Measurements from ENCODE around the gene CXCR3.

Gene CXCR3

DNA sequence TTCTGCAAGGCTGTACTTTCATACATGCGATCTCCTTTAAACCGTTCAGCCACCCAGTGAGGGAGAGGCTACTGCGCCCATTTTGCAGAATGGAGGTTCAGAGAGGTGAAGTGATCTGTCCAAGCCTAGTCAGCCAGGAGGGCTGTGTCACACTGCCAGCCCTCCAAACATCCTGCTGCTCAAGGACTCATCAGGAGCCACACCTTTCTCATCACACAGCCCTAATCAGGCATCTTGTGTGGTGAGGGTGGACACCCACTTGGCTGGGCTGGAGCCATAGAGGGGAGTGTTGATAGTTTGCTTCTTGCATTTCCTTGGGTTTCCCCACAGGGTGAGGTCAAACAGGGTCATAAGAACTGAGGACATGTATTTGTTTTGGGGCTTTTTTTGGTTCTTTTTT is 5.4 kb upstream of the CXCR3 start:
- DNase-seq (ENCODE audit: low read depth in 1 of 2, low spot score in 1 of 2), result no peak
- no peak overlapping the region; the same call in 1 of the 2 replicates for H3K27ac ChIP-seq (replicated peaks)
- no peaks in the 10 kb centered on the region for H3K27me3 ChIP-seq (ENCODE audit: insufficient read depth, poor library complexity, severe bottlenecking)
- TF ChIP-seq, protein P1, sequence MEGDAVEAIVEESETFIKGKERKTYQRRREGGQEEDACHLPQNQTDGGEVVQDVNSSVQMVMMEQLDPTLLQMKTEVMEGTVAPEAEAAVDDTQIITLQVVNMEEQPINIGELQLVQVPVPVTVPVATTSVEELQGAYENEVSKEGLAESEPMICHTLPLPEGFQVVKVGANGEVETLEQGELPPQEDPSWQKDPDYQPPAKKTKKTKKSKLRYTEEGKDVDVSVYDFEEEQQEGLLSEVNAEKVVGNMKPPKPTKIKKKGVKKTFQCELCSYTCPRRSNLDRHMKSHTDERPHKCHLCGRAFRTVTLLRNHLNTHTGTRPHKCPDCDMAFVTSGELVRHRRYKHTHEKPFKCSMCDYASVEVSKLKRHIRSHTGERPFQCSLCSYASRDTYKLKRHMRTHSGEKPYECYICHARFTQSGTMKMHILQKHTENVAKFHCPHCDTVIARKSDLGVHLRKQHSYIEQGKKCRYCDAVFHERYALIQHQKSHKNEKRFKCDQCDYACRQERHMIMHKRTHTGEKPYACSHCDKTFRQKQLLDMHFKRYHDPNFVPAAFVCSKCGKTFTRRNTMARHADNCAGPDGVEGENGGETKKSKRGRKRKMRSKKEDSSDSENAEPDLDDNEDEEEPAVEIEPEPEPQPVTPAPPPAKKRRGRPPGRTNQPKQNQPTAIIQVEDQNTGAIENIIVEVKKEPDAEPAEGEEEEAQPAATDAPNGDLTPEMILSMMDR (IDR thresholded peaks at IDR 0.05; ENCODE audit: insufficient read depth, low read length), result no peak
- TF ChIP-seq SPI1 (IDR thresholded peaks at IDR 0.05; ENCODE audit: borderline replicate concordance, low read depth), result no peak
- TF ChIP-seq, protein P2, sequence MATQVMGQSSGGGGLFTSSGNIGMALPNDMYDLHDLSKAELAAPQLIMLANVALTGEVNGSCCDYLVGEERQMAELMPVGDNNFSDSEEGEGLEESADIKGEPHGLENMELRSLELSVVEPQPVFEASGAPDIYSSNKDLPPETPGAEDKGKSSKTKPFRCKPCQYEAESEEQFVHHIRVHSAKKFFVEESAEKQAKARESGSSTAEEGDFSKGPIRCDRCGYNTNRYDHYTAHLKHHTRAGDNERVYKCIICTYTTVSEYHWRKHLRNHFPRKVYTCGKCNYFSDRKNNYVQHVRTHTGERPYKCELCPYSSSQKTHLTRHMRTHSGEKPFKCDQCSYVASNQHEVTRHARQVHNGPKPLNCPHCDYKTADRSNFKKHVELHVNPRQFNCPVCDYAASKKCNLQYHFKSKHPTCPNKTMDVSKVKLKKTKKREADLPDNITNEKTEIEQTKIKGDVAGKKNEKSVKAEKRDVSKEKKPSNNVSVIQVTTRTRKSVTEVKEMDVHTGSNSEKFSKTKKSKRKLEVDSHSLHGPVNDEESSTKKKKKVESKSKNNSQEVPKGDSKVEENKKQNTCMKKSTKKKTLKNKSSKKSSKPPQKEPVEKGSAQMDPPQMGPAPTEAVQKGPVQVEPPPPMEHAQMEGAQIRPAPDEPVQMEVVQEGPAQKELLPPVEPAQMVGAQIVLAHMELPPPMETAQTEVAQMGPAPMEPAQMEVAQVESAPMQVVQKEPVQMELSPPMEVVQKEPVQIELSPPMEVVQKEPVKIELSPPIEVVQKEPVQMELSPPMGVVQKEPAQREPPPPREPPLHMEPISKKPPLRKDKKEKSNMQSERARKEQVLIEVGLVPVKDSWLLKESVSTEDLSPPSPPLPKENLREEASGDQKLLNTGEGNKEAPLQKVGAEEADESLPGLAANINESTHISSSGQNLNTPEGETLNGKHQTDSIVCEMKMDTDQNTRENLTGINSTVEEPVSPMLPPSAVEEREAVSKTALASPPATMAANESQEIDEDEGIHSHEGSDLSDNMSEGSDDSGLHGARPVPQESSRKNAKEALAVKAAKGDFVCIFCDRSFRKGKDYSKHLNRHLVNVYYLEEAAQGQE (IDR thresholded peaks at IDR 0.05; ENCODE audit: insufficient replicate concordance, low read depth), result no peak
- TF ChIP-seq POLR2AphosphoS5 (IDR thresholded peaks at IDR 0.05; ENCODE audit: low read depth), result no peak
- TF ChIP-seq GABPA (IDR thresholded peaks at IDR 0.05; ENCODE audit: low read depth), result no peak
- no peak overlapping the region for H3K4me3 ChIP-seq (replicated peaks; ENCODE audit: insufficient read depth, low read length)

DNA sequence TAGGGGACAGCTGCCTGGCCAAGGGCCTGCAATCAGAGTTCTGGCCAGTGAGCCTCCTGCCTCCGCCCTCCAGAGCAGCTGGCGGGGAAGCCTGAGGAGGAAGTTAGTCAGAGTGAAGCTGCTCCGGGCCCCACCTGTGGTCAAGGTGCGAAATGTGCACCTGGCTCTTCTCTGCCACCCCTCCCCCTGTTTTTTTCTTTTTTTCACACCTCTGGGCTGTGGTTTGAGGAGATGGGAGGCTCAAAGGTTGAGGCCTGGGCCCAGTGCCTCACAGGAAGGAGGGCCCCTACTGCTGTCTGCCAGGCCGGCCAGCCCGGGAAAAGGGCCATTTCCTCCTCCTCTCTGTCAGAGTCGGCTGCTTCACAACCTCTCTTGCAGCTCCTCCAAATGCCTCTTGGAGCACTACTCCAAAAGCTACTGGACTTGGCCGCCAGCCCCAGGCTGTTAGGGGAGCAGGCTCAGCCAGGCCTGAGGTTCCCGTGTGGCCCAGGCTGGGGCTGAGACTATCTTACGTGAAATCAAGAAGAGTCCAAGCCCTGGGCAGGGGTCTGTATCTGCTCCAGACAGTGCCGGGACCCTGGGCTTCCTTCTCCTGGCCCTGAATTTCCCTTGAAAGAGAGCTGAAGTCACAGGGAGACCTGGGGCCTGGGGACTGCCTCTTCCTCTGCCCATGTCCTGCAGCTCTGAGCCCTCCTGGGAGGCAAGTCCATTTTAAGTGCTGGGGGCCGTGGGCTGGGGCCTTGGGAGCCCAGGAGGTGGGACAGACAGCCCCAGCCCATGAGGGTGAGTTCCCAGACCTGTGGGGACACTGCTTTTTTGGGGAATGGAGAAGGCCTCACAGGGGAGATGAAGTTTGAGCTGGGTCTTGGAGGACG is 4.5 kb upstream of the CXCR3 start:
- no peaks in the 10 kb centered on the region for H3K27me3 ChIP-seq (ENCODE audit: insufficient read depth, poor library complexity, severe bottlenecking)
- DNase-seq (ENCODE audit: low read depth in 1 of 2, low spot score in 1 of 2), result peak in 1 of 2 experiments; percentile 66
- peak overlapping the region; percentile 57 for H3K27ac ChIP-seq (replicated peaks)
- TF ChIP-seq, protein P2 (IDR thresholded peaks at IDR 0.05; ENCODE audit: insufficient replicate concordance, low read depth), result no peak
- TF ChIP-seq POLR2AphosphoS5 (IDR thresholded peaks at IDR 0.05; ENCODE audit: low read depth) (no peak), SPI1 (IDR thresholded peaks at IDR 0.05; ENCODE audit: borderline replicate concordance, low read depth) (no peak), GABPA (IDR thresholded peaks at IDR 0.05; ENCODE audit: low read depth) (no peak)
- TF ChIP-seq, protein P1 (IDR thresholded peaks at IDR 0.05; ENCODE audit: insufficient read depth, low read length), result no peak
- H3K4me3 ChIP-seq (replicated peaks; ENCODE audit: insufficient read depth, low read length), result no peak overlapping the region

DNA sequence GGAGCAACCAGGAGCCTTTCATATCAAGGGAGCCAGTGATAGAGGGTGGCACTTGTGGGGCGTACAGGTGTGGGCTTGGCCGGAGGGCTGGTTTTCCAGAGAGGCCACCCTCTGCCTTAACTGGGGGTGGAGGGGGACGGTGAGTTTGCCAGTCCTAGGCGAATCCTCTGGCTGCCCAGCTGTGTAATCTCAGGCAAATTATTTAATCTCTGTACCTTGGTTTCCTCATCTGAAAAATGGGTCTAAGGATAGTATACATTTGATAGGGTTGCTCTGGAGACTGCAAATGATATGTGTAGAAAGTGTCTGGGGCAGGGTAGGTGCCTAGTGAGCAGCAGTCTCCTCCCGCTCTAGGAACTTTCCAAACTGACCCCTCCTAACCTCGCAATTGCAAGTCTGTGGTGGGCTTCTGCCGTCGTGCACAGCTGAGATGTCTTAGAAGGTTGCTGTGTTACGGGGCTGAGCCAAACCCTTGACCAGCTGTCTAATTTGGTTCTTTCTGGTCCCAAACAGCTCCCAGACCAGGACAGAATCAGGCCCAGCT is 3.8 kb upstream of the CXCR3 start:
- Histone ChIP-seq H3K4me3 (replicated peaks; ENCODE audit: insufficient read depth, low read length) (no peak overlapping the region), H3K27ac (replicated peaks) (no peak overlapping the region), H3K27me3 (ENCODE audit: insufficient read depth, poor library complexity, severe bottlenecking) (no peaks in the 10 kb centered on the region)
- DNase-seq (ENCODE audit: low read depth in 1 of 2, low spot score in 1 of 2), result no peak
- TF ChIP-seq SPI1 (IDR thresholded peaks at IDR 0.05; ENCODE audit: borderline replicate concordance, low read depth) (no peak), GABPA (IDR thresholded peaks at IDR 0.05; ENCODE audit: low read depth) (no peak), POLR2AphosphoS5 (IDR thresholded peaks at IDR 0.05; ENCODE audit: low read depth) (no peak)
- TF ChIP-seq, protein P2 (IDR thresholded peaks at IDR 0.05; ENCODE audit: insufficient replicate concordance, low read depth), result no peak
- TF ChIP-seq, protein P1 (IDR thresholded peaks at IDR 0.05; ENCODE audit: insufficient read depth, low read length), result no peak

All from HL-60 (cell line).